Measurements from ENCODE around the gene KCNC1. TPM values are rescaled to one million over a fixed set of nuclear protein-coding genes. Genes with fewer than 3 reads are reported as not detected.
A peak's percentile ranks its signal among the peaks of the same experiment; 100 is the strongest.

Gene KCNC1
- total RNA-seq, 1 donor from 2014 or later, result not detected

DNA sequence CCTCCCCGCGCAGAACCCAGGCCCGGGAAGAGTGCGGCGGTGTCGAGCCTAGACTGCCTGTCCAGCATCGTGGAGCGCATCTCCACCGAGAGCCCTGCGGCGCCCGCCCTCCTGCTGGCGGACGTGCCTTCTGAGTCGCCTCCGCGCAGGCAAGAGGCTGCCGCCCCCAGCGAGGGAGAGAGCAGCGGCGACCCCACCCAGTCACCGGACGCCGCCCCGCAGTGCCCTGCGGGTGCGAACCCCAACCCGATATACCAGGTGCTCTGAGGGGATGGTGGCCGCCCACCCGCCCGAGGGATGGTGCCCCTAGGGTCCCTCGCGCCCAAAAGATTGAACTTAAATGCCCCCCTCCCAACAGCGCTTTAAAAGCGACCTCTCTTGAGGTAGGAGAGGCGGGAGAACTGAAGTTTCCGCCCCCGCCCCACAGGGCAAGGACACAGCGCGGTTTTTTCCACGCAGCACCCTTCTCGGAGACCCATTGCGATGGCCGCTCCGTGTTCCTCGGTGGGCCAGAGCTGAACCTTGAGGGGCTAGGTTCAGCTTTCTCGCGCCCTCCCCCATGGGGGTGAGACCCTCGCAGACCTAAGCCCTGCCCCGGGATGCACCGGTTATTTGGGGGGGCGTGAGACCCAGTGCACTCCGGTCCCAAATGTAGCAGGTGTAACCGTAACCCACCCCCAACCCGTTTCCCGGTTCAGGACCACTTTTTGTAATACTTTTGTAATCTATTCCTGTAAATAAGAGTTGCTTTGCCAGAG, 13.2 kb upstream of the KCNC1 start:
- Histone ChIP-seq H3K4me1 (peaks cover 0 to 6% of the 10 kb centered on the region in 2 donors), H3K36me3 (no peaks in the 10 kb centered on the region), H3K27me3 (peaks cover 10% of the 10 kb centered on the region), H3K9me3 (no peaks in the 10 kb centered on the region), H3K27ac (no peak overlapping the region), H3K4me3 (no peak overlapping the region)
- TF ChIP-seq CTCF (IDR thresholded peaks at IDR 0.05), result no peak
- peak in 1 of 2 donors; percentile 28 for DNase-seq (ENCODE audit: low spot score in 2 of 2)
- intact Hi-C loops (cut with DNase I), result no loop called here

GRCh38 chr11:17722000-17722643, 12.5 kb upstream of the KCNC1 start:
- H3K27ac ChIP-seq, result no peak overlapping the region
- intact Hi-C loops (cut with DNase I), result no loop called here
- H3K36me3 ChIP-seq, result no peaks in the 10 kb centered on the region
- H3K4me3 ChIP-seq, result no peak overlapping the region
- no peaks in the 10 kb centered on the region for H3K9me3 ChIP-seq
- H3K27me3 ChIP-seq, result peaks cover 10% of the 10 kb centered on the region
- peak in 1 of 2 donors; percentile 41 for DNase-seq (ENCODE audit: low spot score in 2 of 2)
- TF ChIP-seq CTCF (IDR thresholded peaks at IDR 0.05), result no peak
- H3K4me1 ChIP-seq, result peaks cover 0 to 6% of the 10 kb centered on the region in 2 donors

- intact Hi-C loops (cut with DNase I), result no loop called here
- Histone ChIP-seq H3K4me3 (no peak overlapping the region), H3K27ac (no peak overlapping the region), H3K36me3 (no peaks in the 10 kb centered on the region), H3K9me3 (no peaks in the 10 kb centered on the region), H3K27me3 (peaks cover 10% of the 10 kb centered on the region), H3K4me1 (peaks cover 0 to 6% of the 10 kb centered on the region in 2 donors)
- no peak for DNase-seq (ENCODE audit: low spot score in 2 of 2)
- no peak for TF ChIP-seq CTCF (IDR thresholded peaks at IDR 0.05)
These were observed 10.3 kb upstream of the KCNC1 start for GRCh38 chr11:17724020-17724908.

GRCh38 chr11:17725174-17725573, 9.4 kb upstream of the KCNC1 start:
- intact Hi-C loops (cut with DNase I), result no loop called here
- DNase-seq (ENCODE audit: low spot score in 2 of 2), result no peak
- no peaks in the 10 kb centered on the region for H3K9me3 ChIP-seq
- no peaks in the 10 kb centered on the region for H3K36me3 ChIP-seq
- no peak overlapping the region for H3K27ac ChIP-seq
- TF ChIP-seq CTCF (IDR thresholded peaks at IDR 0.05), result no peak
- no peak overlapping the region for H3K4me3 ChIP-seq
- H3K27me3 ChIP-seq, result peaks cover 13% of the 10 kb centered on the region
- peaks cover 0 to 6% of the 10 kb centered on the region in 2 donors for H3K4me1 ChIP-seq

DNA sequence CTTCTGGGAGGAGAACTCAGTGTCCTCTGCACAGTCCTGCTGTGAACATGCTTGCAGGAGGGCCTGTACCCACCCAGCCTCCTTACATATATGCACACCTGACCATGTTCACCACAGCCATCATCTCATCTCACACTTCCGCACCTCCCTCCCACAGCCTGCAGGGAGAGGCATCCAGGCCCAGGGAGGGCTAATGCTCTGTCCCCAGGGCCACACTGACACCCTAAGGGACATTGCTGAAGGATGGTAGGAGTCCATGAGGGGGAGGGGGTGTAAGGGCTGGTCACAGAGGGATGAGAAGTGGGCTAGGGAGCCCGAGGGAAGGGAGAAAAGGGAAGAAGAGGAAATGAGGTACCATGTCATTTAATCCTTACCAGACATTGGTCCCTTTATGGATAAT, 4.4 kb upstream of the KCNC1 start:
- no peak overlapping the region for H3K4me3 ChIP-seq
- no peak for TF ChIP-seq CTCF (IDR thresholded peaks at IDR 0.05)
- DNase-seq (ENCODE audit: low spot score in 2 of 2), result no peak
- intact Hi-C loops (cut with DNase I), result loop anchor here (2.0 to 10.0 kb wide), 2 partner anchors 249 to 385 kb away; no protein-coding TSS in a partner anchor
- H3K27ac ChIP-seq, result no peak overlapping the region
- H3K27me3 ChIP-seq, result peaks cover 4% of the 10 kb centered on the region
- no peaks in the 10 kb centered on the region for H3K36me3 ChIP-seq
- no peaks in the 10 kb centered on the region for H3K9me3 ChIP-seq
- H3K4me1 ChIP-seq, result peaks cover 2 to 6% of the 10 kb centered on the region in 2 donors

All from ascending aorta (tissue), 2 donors.